Body of pancreas (tissue), 4 donors: ENCODE results near the gene VAV1.

Source experiments
- POLR2A ChIP-seq, 3 donors: fragments of 450-650 bp; IDR thresholded peaks; one replicate each; pipeline ENCODE4 v1.6.1; 2016; ENCODE audit warnings: antibody characterized with exemption in 3 of 3, mild to moderate bottlenecking in 2 of 3
- TF ChIP-seq, protein P1 (sequence below), 7 experiments: fragments of 450-650 bp in 4 of 7; fragments of 200-600 bp in 3 of 7; sonication (generic) in 3 of 7; IDR thresholded peaks; one replicate each; pipeline ENCODE4 v1.5.1; 2016 to 2019; ENCODE audit warnings: antibody characterized with exemption in 7 of 7

DNA sequence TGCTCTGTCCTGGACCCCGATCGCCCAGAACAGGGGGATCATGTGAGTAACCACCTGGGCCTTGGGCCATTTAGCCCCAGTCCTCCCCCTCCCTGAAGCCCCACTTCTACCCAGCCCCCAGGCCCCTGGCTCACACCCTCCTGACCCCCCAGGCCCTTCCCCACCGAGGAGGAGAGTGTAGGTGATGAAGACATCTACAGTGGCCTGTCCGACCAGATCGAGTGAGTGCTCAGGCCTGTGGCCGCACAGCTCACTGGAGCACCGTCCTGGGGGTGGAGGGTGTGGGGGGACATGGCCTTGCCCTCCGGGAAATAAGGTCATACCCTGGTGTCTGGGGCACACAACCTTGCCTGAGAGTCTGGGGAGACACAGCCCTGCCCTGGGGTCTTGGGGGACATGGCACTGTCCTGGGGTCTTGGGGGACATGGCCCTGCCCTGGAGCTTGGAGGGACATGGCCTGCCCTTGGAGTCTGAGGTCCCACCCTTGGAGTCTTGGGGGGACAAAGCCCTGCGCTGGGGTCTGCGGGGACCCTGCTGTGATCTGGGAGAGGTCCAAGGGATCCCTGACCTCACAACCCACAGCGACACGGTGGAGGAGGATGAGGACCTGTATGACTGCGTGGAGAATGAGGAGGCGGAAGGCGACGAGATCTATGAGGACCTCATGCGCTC lies 49.3 kb downstream of the VAV1 start:
- TF ChIP-seq, protein P1, sequence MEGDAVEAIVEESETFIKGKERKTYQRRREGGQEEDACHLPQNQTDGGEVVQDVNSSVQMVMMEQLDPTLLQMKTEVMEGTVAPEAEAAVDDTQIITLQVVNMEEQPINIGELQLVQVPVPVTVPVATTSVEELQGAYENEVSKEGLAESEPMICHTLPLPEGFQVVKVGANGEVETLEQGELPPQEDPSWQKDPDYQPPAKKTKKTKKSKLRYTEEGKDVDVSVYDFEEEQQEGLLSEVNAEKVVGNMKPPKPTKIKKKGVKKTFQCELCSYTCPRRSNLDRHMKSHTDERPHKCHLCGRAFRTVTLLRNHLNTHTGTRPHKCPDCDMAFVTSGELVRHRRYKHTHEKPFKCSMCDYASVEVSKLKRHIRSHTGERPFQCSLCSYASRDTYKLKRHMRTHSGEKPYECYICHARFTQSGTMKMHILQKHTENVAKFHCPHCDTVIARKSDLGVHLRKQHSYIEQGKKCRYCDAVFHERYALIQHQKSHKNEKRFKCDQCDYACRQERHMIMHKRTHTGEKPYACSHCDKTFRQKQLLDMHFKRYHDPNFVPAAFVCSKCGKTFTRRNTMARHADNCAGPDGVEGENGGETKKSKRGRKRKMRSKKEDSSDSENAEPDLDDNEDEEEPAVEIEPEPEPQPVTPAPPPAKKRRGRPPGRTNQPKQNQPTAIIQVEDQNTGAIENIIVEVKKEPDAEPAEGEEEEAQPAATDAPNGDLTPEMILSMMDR (IDR thresholded peaks at IDR 0.05), result no peak
- TF ChIP-seq POLR2A (IDR thresholded peaks at IDR 0.05), result no peak
